B cell (primary cell): ENCODE results near the gene PER1. TPM values are rescaled to one million over a fixed set of nuclear protein-coding genes. Genes with fewer than 3 reads are reported as not detected.

Source experiments
- ATAC-seq: fragments of 200-7000 bp; cut with Tn5 transposase; one replicate; pipeline ENCODE4 v1.10.0; 2021; ENCODE audit warnings: low read depth, mild to moderate bottlenecking, moderate number of reproducible peaks, moderate library complexity
- CTCF ChIA-PET: fragments of 350-600 bp; sonication (Branson Sonifier 250); formaldehyde crosslinking; loops from one replicate; lab custom pipeline; 2021; ENCODE audit warnings: antibody characterized with exemption, inconsistent platforms; lab: Charles Lee
- POLR2A ChIA-PET: fragments of 350-600 bp; sonication (Branson Sonifier 250); formaldehyde crosslinking; loops from one replicate; lab custom pipeline; 2021; ENCODE audit warnings: antibody characterized with exemption; lab: Charles Lee
- DNase-seq: peaks from one replicate; pipeline ENCODE4 v3.0.0; 2013
- H2AFZ ChIP-seq: 2 replicates; pipeline ENCODE4 v1.6.1; 2012; ENCODE audit warnings: mild to moderate bottlenecking, low read depth, low read length; ENCODE audit not compliant: insufficient read depth, poor library complexity, severe bottlenecking
- H3K27ac ChIP-seq, 2 donors: 1 replicate in 1 of 2; 2 replicates in 1 of 2; pipeline ENCODE4 v1.5.1; 2012 to 2013; ENCODE audit warnings: low read length in 2 of 2, mild to moderate bottlenecking in 2 of 2, moderate library complexity in 1 of 2
- H3K27me3 ChIP-seq, 4 experiments: fragments of 200-600 bp in 1 of 4; sonication (generic) in 1 of 4; replicated peaks in 1 of 4; 1 replicate in 2 of 4; 2 replicates in 2 of 4; pipeline versions ENCODE4 v1.6.1 to v1.7.0; 2013 to 2016; ENCODE audit warnings: low read length in 3 of 4, mild to moderate bottlenecking in 2 of 4, mixed read lengths in 1 of 4, moderate library complexity in 1 of 4; ENCODE audit not compliant: insufficient read depth in 4 of 4, control insufficient read depth in 3 of 4; ENCODE audit errors: control extremely low read depth in 1 of 4
- H3K36me3 ChIP-seq, 2 experiments: replicated peaks in 1 of 2; 1 replicate in 1 of 2; 2 replicates in 1 of 2; pipeline versions ENCODE4 v1.6.1 to v1.7.1; 2013; ENCODE audit warnings: low read length in 1 of 2; ENCODE audit not compliant: insufficient read depth in 2 of 2, control insufficient read depth in 1 of 2; ENCODE audit errors: control extremely low read depth in 1 of 2, extremely low read depth in 1 of 2
- H3K4me1 ChIP-seq, 2 donors: fragments of 200-600 bp in 1 of 2; sonication (generic) in 1 of 2; 1 replicate in 1 of 2; 2 replicates in 1 of 2; pipeline versions ENCODE4 v1.5.1 to v1.6.1; 2013 to 2017; ENCODE audit warnings: low read length in 2 of 2; ENCODE audit not compliant: control insufficient read depth in 2 of 2, insufficient read depth in 2 of 2
- H3K4me2 ChIP-seq: replicated peaks from 2 replicates; pipeline ENCODE3; 2012; ENCODE audit warnings: mild to moderate bottlenecking, low read depth, low read length; ENCODE audit not compliant: poor library complexity, severe bottlenecking
- H3K4me3 ChIP-seq, 5 experiments: fragments of 200-600 bp in 1 of 5; sonication (generic) in 1 of 5; 1 replicate in 3 of 5; 2 replicates in 2 of 5; pipeline versions ENCODE4 v1.5.1 to v1.7.0; 2011 to 2016; ENCODE audit warnings: low read length in 4 of 5, mild to moderate bottlenecking in 4 of 5, low read depth in 2 of 5, control low read depth in 1 of 5, moderate library complexity in 1 of 5; ENCODE audit not compliant: insufficient read depth in 1 of 5; ENCODE audit errors: control extremely low read depth in 1 of 5, extremely low read depth in 1 of 5
- H3K79me2 ChIP-seq: fragments of 200-600 bp; sonication (generic); one replicate; pipeline ENCODE4 v1.6.0; 2016; ENCODE audit warnings: low read length; ENCODE audit not compliant: control insufficient read depth, insufficient read depth
- H3K9ac ChIP-seq: fragments of 200-600 bp; sonication (generic); 2 replicates; pipeline ENCODE4 v1.6.1; 2017; ENCODE audit warnings: mild to moderate bottlenecking, low read length, moderate library complexity
- H3K9me3 ChIP-seq, 3 donors: one replicate each; pipeline versions ENCODE4 v1.6.1 to v1.7.1; 2013; ENCODE audit warnings: low read length in 2 of 3; ENCODE audit not compliant: control insufficient read depth in 2 of 3, insufficient read depth in 1 of 3; ENCODE audit errors: control extremely low read depth in 1 of 3
- H4K20me1 ChIP-seq: 2 replicates; pipeline ENCODE4 v1.6.0; 2012; ENCODE audit warnings: mild to moderate bottlenecking, low read length; ENCODE audit not compliant: insufficient read depth, control insufficient read depth, poor library complexity, severe bottlenecking
- H3K27ac Mint-ChIP-seq: one replicate; pipeline ENCODE4 v1.8.0; 2021; ENCODE audit warnings: mixed read lengths
- H3K27me3 Mint-ChIP-seq: one replicate; pipeline ENCODE4 v1.8.0; 2021; ENCODE audit warnings: mixed read lengths
- H3K4me1 Mint-ChIP-seq: one replicate; pipeline ENCODE4 v1.8.0; 2021; ENCODE audit warnings: mixed read lengths
- H3K4me3 Mint-ChIP-seq: one replicate; pipeline ENCODE4 v1.8.0; 2021; ENCODE audit warnings: mixed read lengths
- H3K9me3 Mint-ChIP-seq: one replicate; pipeline ENCODE4 v1.8.0; 2022; ENCODE audit warnings: mixed read lengths; ENCODE audit not compliant: insufficient read depth
- CTCF ChIP-seq: fragments of 200-600 bp; IDR thresholded peaks from one replicate; pipeline ENCODE4 v1.8.0; 2022; ENCODE audit warnings: antibody characterized with exemption, mild to moderate bottlenecking
- EZH2 ChIP-seq: IDR thresholded peaks from 2 replicates; pipeline ENCODE4 v1.6.1; 2012; ENCODE audit warnings: borderline replicate concordance, low read depth, mild to moderate bottlenecking, moderate library complexity, low read length; ENCODE audit not compliant: insufficient read depth, poor library complexity, severe bottlenecking
- WGBS: methylation state at CpG from one replicate; pipeline ENCODE4 v1.1.5; 2013; ENCODE audit warnings: missing lambda C conversion rate; ENCODE audit not compliant: insufficient coverage; 5-methylcytosine and 5-hydroxymethylcytosine counted together
- intact Hi-C: fragments of 100-400 bp; cut with micrococcal nuclease; formaldehyde crosslinking; loops from one replicate; pipeline ENCODE4 v1.10.0; 2022
- polyA plus RNA-seq: library from polyadenylated mRNA; depleted of rRNA; stranded (reverse); fragments of >200 nt; gene quantifications from 2 replicates; pipeline ENCODE4 v1.2.3, GENCODE V29; 2012
- total RNA-seq, 2 donors: library from RNA; stranded (reverse); fragments of 120-200 nt in 1 of 2; gene quantifications; 1 replicate in 1 of 2; 2 replicates in 1 of 2; pipeline versions ENCODE4 v1.2.3 to v1.2.4, GENCODE V29; 2013 to 2022

Gene PER1
- total and polyA plus RNA-seq, 2 donors (not counting 1 experiment from before 2014, with no cell fraction given), result 120 to 176 TPM

- H3K4me3 Mint-ChIP-seq, result no peak overlapping the region
- intact Hi-C loops, result no loop called here
- H4K20me1 ChIP-seq, result peaks cover under 1% of the 10 kb centered on the region
- TF ChIP-seq CTCF, result no peak
- TF ChIP-seq EZH2, result no peak
- no peaks in the 10 kb centered on the region for H3K27me3 ChIP-seq
- H3K9ac ChIP-seq, result no peak overlapping the region
- no peak overlapping the region for H3K27ac Mint-ChIP-seq
- ATAC-seq (no peak), DNase-seq (no peak)
- no peak overlapping the region for H3K4me2 ChIP-seq
- no peak overlapping the region for H2AFZ ChIP-seq
- H3K36me3 ChIP-seq, result no peaks in the 10 kb centered on the region
- H3K27me3 Mint-ChIP-seq, result no peaks in the 10 kb centered on the region
- no peak overlapping the region for H3K27ac ChIP-seq
- WGBS, result 100% methylated on average over 3 of the region's 3 CpGs
- peaks cover 27% of the 10 kb centered on the region for H3K4me1 Mint-ChIP-seq
- H3K79me2 ChIP-seq, result peaks cover 7% of the 10 kb centered on the region
- H3K9me3 ChIP-seq, result no peaks in the 10 kb centered on the region
- peaks cover 17 to 26% of the 10 kb centered on the region in 2 donors for H3K4me1 ChIP-seq
- POLR2A ChIA-PET, result interaction anchor here (0.6 kb wide), 1 partner anchor 79 kb away, joined by 9 read pairs; no protein-coding TSS in a partner anchor
- CTCF ChIA-PET, result interaction anchor here (1.2 to 2.0 kb wide), 3 partner anchors 9 to 48 kb away, joined by 3 to 7 read pairs (median 5); no protein-coding TSS in a partner anchor
- H3K4me3 ChIP-seq, result no peak overlapping the region
- no peaks in the 10 kb centered on the region for H3K9me3 Mint-ChIP-seq
These were observed 15.3 kb upstream of the PER1 start for GRCh38 chr17:8167526-8167925.

GRCh38 chr17:8166731-8167130 is 14.5 kb upstream of the PER1 start:
- Mint-ChIP-seq H3K9me3 (no peaks in the 10 kb centered on the region), H3K4me1 (peaks cover 25% of the 10 kb centered on the region), H3K27me3 (no peaks in the 10 kb centered on the region), H3K4me3 (no peak overlapping the region), H3K27ac (no peak overlapping the region)
- Histone ChIP-seq H2AFZ (no peak overlapping the region), H3K79me2 (peaks cover 14% of the 10 kb centered on the region), H3K4me1 (peaks cover 21 to 27% of the 10 kb centered on the region in 2 donors), H4K20me1 (peaks cover 4% of the 10 kb centered on the region), H3K4me3 (no peak overlapping the region), H3K27me3 (no peaks in the 10 kb centered on the region), H3K4me2 (no peak overlapping the region), H3K36me3 (peaks cover 0 to under 1% of the 10 kb centered on the region in 2 experiments), H3K9ac (no peak overlapping the region), H3K9me3 (no peaks in the 10 kb centered on the region), H3K27ac (no peak overlapping the region)
- TF ChIP-seq EZH2, result no peak
- TF ChIP-seq CTCF, result no peak
- WGBS, result 97% methylated on average over 4 of the region's 6 CpGs
- ChIA-PET CTCF (interaction anchor here (2.0 kb wide), 1 partner anchor 8 kb away, joined by 7 read pairs; no protein-coding TSS in a partner anchor), POLR2A (no interaction called here)
- ATAC-seq (no peak), DNase-seq (no peak)
- intact Hi-C loops, result no loop called here
